Breast epithelium (tissue), 4 donors: ENCODE data around the gene RHBDL3. TPM values are rescaled to one million over a fixed set of nuclear protein-coding genes. Genes with fewer than 3 reads are reported as not detected.

Source experiments
- DNase-seq, 2 donors: peaks; one replicate each; pipeline ENCODE4 v3.0.0-alpha.2; 2019; ENCODE audit warnings: low spot score in 2 of 2
- H3K27ac ChIP-seq, 2 donors: fragments of 200-600 bp; sonication (generic) in 1 of 2; one replicate each; pipeline ENCODE4 v1.5.1; 2016 to 2019; ENCODE audit warnings: mild to moderate bottlenecking in 1 of 2
- H3K27me3 ChIP-seq, 2 donors: fragments of 200-600 bp; sonication (generic) in 1 of 2; one replicate each; pipeline versions ENCODE4 v1.5.1 to v1.6.0; 2017 to 2019; ENCODE audit warnings: control low read depth in 1 of 2, mild to moderate bottlenecking in 1 of 2
- H3K36me3 ChIP-seq: fragments of 200-600 bp; one replicate; pipeline ENCODE4 v1.5.1; 2019
- H3K4me1 ChIP-seq, 2 donors: fragments of 200-600 bp; sonication (generic); one replicate each; pipeline ENCODE4 v1.5.1; 2016 to 2019; ENCODE audit warnings: control low read depth in 1 of 2
- H3K4me3 ChIP-seq, 3 donors: fragments of 200-600 bp; sonication (generic); 1 replicate in 2 of 3; 2 replicates in 1 of 3; pipeline ENCODE4 v1.5.1; 2016 to 2019; ENCODE audit warnings: mild to moderate bottlenecking in 3 of 3, moderate library complexity in 2 of 3
- H3K9me3 ChIP-seq, 2 donors: fragments of 200-600 bp; sonication (generic) in 1 of 2; one replicate each; pipeline ENCODE4 v1.5.1; 2016 to 2019; ENCODE audit warnings: control low read depth in 1 of 2
- CTCF ChIP-seq, 3 donors: fragments of 450-650 bp; IDR thresholded peaks; one replicate each; pipeline ENCODE4 v1.5.1; 2016 to 2017; ENCODE audit warnings: antibody characterized with exemption in 3 of 3, mild to moderate bottlenecking in 3 of 3, moderate library complexity in 3 of 3
- POLR2A ChIP-seq: fragments of 450-650 bp; IDR thresholded peaks from one replicate; pipeline ENCODE4 v1.6.1; 2016; ENCODE audit warnings: antibody characterized with exemption, mild to moderate bottlenecking, moderate library complexity
- POLR2AphosphoS5 ChIP-seq, 3 donors: sonication (generic); formaldehyde crosslinking; IDR thresholded peaks; one replicate each; pipeline ENCODE4 v1.6.1; 2017; ENCODE audit warnings: antibody characterized with exemption in 3 of 3
- intact Hi-C: fragments of 100-400 bp; cut with DNase I; formaldehyde crosslinking; loops from one replicate; pipeline ENCODE4 v1.15.1; 2023; ENCODE audit warnings: low total_unique reads
- total RNA-seq, 3 donors: library from RNA; depleted of rRNA; stranded (reverse); fragments of >200 nt; gene quantifications; one replicate each; pipeline ENCODE4 v1.1.0, GENCODE V29; 2016

Gene RHBDL3
- total RNA-seq, 3 donors from 2014 or later = 0.16 to 2.0 (median 0.73) TPM

- peak in 1 of 2 donors; percentile 38 for DNase-seq
- H3K4me1 ChIP-seq = no peaks in the 10 kb centered on the region
- no peaks in the 10 kb centered on the region for H3K27me3 ChIP-seq
- intact Hi-C loops = no loop called here
- H3K36me3 ChIP-seq = no peaks in the 10 kb centered on the region
- H3K9me3 ChIP-seq = no peaks in the 10 kb centered on the region
- TF ChIP-seq CTCF (IDR thresholded peaks at IDR 0.05) (no peak), POLR2A (no peak), POLR2AphosphoS5 (IDR thresholded peaks at IDR 0.05) (no peak)
- peak overlapping the region; percentile 44 to 69 for H3K27ac ChIP-seq
- H3K4me3 ChIP-seq = peak overlapping the region in 2 of 3 donors; percentile 18 to 39
Measured at GRCh38 chr17:32323811-32324491, 58.3 kb downstream of the RHBDL3 start.

GRCh38 chr17:32327911-32328310 is 62.3 kb downstream of the RHBDL3 start:
- intact Hi-C loops = no loop called here
- Histone ChIP-seq H3K27me3 (no peaks in the 10 kb centered on the region), H3K4me1 (no peaks in the 10 kb centered on the region), H3K4me3 (no peak overlapping the region), H3K9me3 (no peaks in the 10 kb centered on the region), H3K36me3 (no peaks in the 10 kb centered on the region), H3K27ac (no peak overlapping the region)
- DNase-seq = no peak
- TF ChIP-seq POLR2AphosphoS5 (IDR thresholded peaks at IDR 0.05) (no peak), POLR2A (no peak)

GRCh38 chr17:32330147-32330546 is 64.5 kb downstream of the RHBDL3 start:
- Histone ChIP-seq H3K27ac (no peak overlapping the region), H3K27me3 (no peaks in the 10 kb centered on the region), H3K9me3 (no peaks in the 10 kb centered on the region), H3K4me3 (no peak overlapping the region), H3K36me3 (no peaks in the 10 kb centered on the region), H3K4me1 (no peaks in the 10 kb centered on the region)
- DNase-seq = no peak
- TF ChIP-seq POLR2A = no peak
- no peak for TF ChIP-seq POLR2AphosphoS5 (IDR thresholded peaks at IDR 0.05)
- no peak for TF ChIP-seq CTCF (IDR thresholded peaks at IDR 0.05)
- intact Hi-C loops = no loop called here

- Histone ChIP-seq H3K4me1 (no peaks in the 10 kb centered on the region), H3K9me3 (no peaks in the 10 kb centered on the region), H3K27me3 (no peaks in the 10 kb centered on the region), H3K27ac (no peak overlapping the region), H3K36me3 (no peaks in the 10 kb centered on the region), H3K4me3 (no peak overlapping the region)
- intact Hi-C loops = no loop called here
- TF ChIP-seq POLR2A (no peak), CTCF (IDR thresholded peaks at IDR 0.05) (no peak), POLR2AphosphoS5 (IDR thresholded peaks at IDR 0.05) (no peak)
- DNase-seq = no peak
Measured at GRCh38 chr17:32331243-32332040, 65.8 kb downstream of the RHBDL3 start.

- no peak for TF ChIP-seq POLR2AphosphoS5 (IDR thresholded peaks at IDR 0.05)
- TF ChIP-seq CTCF (IDR thresholded peaks at IDR 0.05) = no peak
- no peak overlapping the region for H3K27ac ChIP-seq
Measured at GRCh38 chr17:32333187-32333586, 67.6 kb downstream of the RHBDL3 start.

More at GRCh38 chr17:32333187-32333586, 67.6 kb downstream of the RHBDL3 start:
- Histone ChIP-seq H3K4me3 (no peak overlapping the region), H3K27me3 (no peaks in the 10 kb centered on the region), H3K36me3 (peaks cover 2% of the 10 kb centered on the region), H3K9me3 (no peaks in the 10 kb centered on the region), H3K4me1 (no peaks in the 10 kb centered on the region)
- DNase-seq = no peak
- intact Hi-C loops = no loop called here
